ENCODE measurements around the gene GPR108. TPM values are rescaled to one million over a fixed set of nuclear protein-coding genes. Genes with fewer than 3 reads are reported as not detected.

Gene GPR108
- 36.1 and 54.3 TPM in 2 replicates for total RNA-seq

DNA sequence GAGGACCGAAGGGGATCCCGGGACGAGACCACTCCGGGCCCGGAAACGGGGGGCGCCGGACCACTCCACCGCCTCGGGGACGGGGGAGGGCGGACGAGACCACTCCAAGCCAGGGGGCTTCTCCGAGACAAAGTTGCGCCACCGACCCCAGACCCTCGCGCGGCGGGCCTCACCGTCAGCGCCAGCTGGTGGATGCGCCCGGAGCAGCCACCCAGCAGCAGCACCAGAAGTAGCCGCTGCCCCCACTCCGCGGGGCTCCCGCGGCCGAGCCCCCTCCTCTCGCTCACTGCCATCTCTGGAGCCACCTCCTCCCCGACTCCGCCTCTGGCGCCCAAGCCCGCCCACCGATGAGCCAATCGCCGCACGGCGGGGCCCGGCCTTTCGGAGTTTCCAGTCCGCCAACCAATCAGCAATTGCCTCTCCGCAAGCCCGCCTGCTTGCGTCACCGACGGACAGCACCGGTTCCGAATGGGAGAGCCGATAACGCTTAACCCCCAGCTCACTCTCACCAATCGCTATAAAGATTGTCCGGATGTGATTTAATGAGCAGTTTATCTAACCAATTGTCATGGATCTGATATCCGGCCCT is at the start of gene GPR108:
TSS of gene GPR108 (minus strand) at position 297 of the 589 bp plus-strand sequence. CDS start at position 293, 4 bp downstream.

DNA sequence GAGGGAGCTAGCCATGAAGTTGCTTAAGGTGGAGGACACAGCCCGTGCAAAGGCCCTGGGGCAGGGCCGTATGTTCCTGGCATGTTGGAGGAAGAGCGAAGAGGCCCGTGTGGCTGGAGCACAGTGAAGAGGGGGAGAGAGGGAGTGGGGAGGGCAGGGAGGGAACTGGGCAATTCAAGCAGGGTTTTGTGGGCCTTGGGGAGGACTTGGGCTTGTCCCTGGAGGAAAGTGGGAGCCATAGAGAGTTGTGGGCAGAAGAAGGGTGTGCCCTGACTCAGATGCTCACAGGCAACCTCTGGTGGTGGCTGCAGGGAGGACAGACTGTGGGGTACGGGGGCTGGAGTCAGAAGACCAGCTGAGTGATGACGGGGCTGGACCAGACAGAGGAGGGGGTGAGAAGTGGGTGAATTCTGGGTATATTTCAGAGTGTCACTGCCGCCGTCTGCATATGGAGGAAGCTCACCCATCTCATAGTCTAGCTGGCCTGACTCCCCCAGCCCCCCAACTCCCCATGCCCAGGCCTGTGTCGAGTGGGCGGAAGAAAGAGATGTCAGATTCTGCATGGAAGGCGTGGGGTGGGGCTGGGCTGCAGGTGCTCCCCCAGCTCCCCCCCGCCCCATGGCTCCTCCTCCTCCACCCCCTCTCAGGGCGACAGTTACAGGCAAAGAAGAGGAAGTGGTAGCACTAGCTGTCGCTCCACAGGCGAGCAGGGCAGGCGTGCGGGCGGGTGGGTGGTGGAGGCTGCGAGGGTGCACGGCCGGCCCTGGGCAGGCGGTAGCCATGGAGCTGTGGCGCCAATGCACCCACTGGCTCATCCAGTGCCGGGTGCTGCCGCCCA is 34.9 kb upstream of the GPR108 start, which contains the start of gene VAV1:
TSS of gene VAV1 (plus strand) at position 681 of the 838 bp plus-strand sequence. CDS start at position 781, 100 bp downstream.

DNA sequence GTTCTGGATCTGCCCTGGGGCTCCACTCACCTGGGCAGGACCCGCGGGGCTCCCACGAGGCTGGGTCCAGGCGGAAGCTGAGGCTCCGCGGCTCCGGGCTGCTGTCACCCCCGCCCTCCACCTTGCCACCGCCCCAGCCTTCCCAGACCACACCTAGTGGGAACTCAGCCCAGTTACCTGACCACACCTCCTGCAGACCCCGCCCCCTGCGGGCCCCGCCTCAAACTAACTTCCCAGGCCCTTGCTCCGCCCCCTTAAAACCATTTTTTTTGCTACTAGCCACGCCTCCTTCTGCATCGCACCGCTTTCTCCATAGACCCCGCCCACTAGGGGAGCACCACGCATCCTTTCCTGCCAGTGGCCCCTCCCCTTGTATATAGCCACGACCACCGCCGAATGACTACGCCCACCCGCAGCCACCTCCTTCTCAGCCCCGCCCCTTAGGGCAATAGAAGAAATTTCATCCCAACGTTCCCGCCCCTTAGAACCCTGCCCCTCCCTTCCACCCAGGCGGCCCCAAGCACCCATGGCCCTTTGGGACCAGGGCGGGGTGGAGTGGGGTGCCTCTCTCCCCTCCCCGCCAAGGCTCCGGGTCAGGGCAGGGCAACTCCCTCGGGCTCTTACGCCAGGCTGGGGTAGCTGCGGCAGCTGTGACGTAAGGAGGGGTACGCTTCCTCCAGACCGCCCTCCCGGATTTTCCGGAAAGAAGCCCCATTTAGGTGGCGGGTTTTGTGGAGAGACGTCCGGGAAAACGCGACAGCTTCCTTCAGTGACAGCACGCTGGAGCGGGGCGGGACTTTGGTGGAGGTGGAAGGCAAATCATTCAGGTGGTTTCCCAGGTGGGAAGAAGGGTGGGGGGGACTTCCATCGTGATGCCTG is 30.2 kb upstream of the GPR108 start, which contains the start of gene SH2D3A:
TSS of gene SH2D3A (minus strand) at position 79 of the 879 bp plus-strand sequence. CDS start 3,687 bp downstream, outside the sequence.

GRCh38 chr19:6739390-6739882 is 2.1 kb upstream of the GPR108 start, which contains the start of gene TRIP10:
TSS of gene TRIP10 (plus strand) at chr19:6739680. CDS start at chr19:6739762, 82 bp downstream.

DNA sequence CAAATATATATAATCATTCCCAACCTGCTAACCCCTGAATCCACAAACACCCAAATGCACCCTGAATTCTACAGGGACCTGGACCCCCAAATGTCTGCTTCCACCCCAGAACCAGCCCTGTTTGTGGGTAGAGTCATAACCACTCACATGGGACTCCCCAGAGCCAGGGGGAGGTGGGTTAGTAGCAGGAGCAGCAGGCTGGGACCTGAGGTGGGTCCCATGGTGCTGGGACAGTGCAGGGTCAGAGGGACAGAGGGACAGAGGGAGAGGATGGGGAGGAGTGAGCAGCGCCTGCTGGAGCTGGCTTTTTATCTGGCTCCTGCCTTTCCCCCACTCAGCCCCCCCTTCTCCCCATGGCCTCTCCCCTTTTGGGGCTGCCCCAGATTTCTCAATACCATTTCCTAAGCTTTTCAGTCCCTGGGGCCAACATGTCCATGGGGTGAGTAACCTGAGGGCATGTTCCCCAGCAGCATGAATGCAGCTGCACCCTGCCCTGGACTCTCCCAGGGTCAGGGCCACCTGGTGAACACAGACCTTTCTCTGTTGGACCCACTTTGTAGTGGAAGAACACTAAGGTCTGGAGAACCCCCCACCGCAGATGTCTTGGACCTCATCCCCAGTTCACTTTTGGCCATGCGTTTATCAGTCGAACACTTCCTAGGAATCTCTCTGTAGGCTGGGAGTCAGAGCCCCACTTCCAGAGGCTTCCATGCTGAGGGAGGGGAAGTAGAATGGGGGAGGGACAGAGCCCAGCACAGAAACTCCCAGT is 16.8 kb downstream of the GPR108 start, which contains the start of gene C3:
TSS of gene C3 (minus strand) at position 282 of the 769 bp plus-strand sequence. CDS start at position 221, 61 bp downstream.

Other genes starting within 250 kb of the GPR108 start
- gene TUBB4A, start 235.3 kb downstream of the GPR108 start, total RNA-seq, result not detected in 2 replicates
- 1.3 TPM in 1 of 2 replicates, not detected in the other for gene TNFSF9, start 206.6 kb downstream of the GPR108 start, total RNA-seq
- gene CD70, start 146.4 kb downstream of the GPR108 start, total RNA-seq, result not detected in 2 replicates
- gene TNFSF14, start 67.4 kb downstream of the GPR108 start, total RNA-seq, result not detected in 2 replicates
- gene C3, start 16.9 kb downstream of the GPR108 start, total RNA-seq, result 45.8 and 56.1 TPM in 2 replicates
- 50.2 and 73.9 TPM in 2 replicates for gene TRIP10, start 2.1 kb upstream of the GPR108 start, total RNA-seq
- gene SH2D3A, start 29.9 kb upstream of the GPR108 start, total RNA-seq, result 4.5 TPM in 1 of 2 replicates, not detected in the other
- gene VAV1, start 35.1 kb upstream of the GPR108 start, total RNA-seq, result 1.0 TPM in 1 of 2 replicates, not detected in the other
- not detected in 2 replicates for gene ADGRE1, start 150.0 kb upstream of the GPR108 start, total RNA-seq